Psoas muscle (tissue), 8 donors: ENCODE measurements around the gene ACTR1A. TPM values are rescaled to one million over a fixed set of nuclear protein-coding genes. Genes with fewer than 3 reads are reported as not detected.

Experiments
- ATAC-seq, 4 donors: fragments of 200-7000 bp; cut with Tn5 transposase; one replicate each; pipeline ENCODE4 v1.9.1; 2020; ENCODE audit warnings: moderate library complexity in 3 of 4, mild to moderate bottlenecking in 2 of 4
- DNase-seq, 2 donors: peaks; one replicate each; pipeline ENCODE4 v3.0.0-alpha.2; 2020
- H3K27ac ChIP-seq: fragments of 200-600 bp; one replicate; pipeline ENCODE4 v1.8.0; 2022
- H3K27me3 ChIP-seq, 3 donors: fragments of 200-600 bp in 1 of 3; one replicate each; pipeline versions ENCODE4 v1.6.1 to v1.8.0; 2013 to 2022; ENCODE audit warnings: low read length in 2 of 3, mild to moderate bottlenecking in 2 of 3, moderate library complexity in 1 of 3; ENCODE audit not compliant: insufficient read depth in 3 of 3
- H3K36me3 ChIP-seq, 2 donors: fragments of 200-600 bp in 1 of 2; one replicate each; pipeline versions ENCODE4 v1.6.1 to v1.8.0; 2013 to 2022; ENCODE audit warnings: low read depth in 1 of 2, mild to moderate bottlenecking in 1 of 2, moderate library complexity in 1 of 2; ENCODE audit not compliant: insufficient read depth in 1 of 2
- H3K4me1 ChIP-seq: fragments of 200-600 bp; one replicate; pipeline ENCODE4 v1.8.0; 2022
- H3K4me3 ChIP-seq: fragments of 200-600 bp; one replicate; pipeline ENCODE4 v1.8.0; 2022; ENCODE audit warnings: mild to moderate bottlenecking
- H3K9me3 ChIP-seq: fragments of 200-600 bp; one replicate; pipeline ENCODE4 v1.8.0; 2022
- WGBS, 3 donors: extraction: QIAGEN DNeasy Blood & Tissue Kit; methylation state at CpG; one replicate each; pipeline versions ENCODE4 v1.1.6 to v1.1.7; 2013; 5-methylcytosine and 5-hydroxymethylcytosine counted together
- intact Hi-C, 2 donors: fragments of 100-400 bp; cut with DNase I; formaldehyde crosslinking; loops; one replicate each; pipeline versions ENCODE4 v1.11.0 to v1.14.2; 2022
- polyA plus RNA-seq, 3 donors: library from polyadenylated mRNA; stranded (reverse); fragments of 200-250 nt; gene quantifications; one replicate each; pipeline ENCODE4 v1.2.3, GENCODE V29; 2013
- total RNA-seq, 4 donors: library from RNA; stranded (reverse); fragmentation: NEBNext Ultra II Directional in 2 of 4; extraction: Animal tissue kit (Norgen Biotek cat#: 25700) in 2 of 4; gene quantifications; one replicate each; pipeline versions ENCODE4 v1.2.1 to v1.2.4, GENCODE V29; 2021 to 2023
- TF ChIP-seq, protein P1 (sequence below): fragments of 200-600 bp; IDR thresholded peaks from one replicate; pipeline ENCODE4 v1.8.0; 2022; ENCODE audit warnings: antibody characterized with exemption
- donor health status: healthy with polysubstance abuse.
- donor health status: DM: no; HTN: no; CAD: no; lungs with moderate emphysema.
- donor health status: Bipolar disorder and iron deficiency.
- donor health status: healthy.
- donor health status: DM: yes; HTN: yes; CAD: no.
- donor health status: DM: no; HTN: no; CAD: no.
- donor health status: DM: no; HTN: no; CAD: no.
- donor health status: DM: yes; HTN: yes; CAD: no.

The ACTR1A gene
- total and polyA plus RNA-seq, 7 donors: 76.2 to 188 (median 128) TPM

DNA sequence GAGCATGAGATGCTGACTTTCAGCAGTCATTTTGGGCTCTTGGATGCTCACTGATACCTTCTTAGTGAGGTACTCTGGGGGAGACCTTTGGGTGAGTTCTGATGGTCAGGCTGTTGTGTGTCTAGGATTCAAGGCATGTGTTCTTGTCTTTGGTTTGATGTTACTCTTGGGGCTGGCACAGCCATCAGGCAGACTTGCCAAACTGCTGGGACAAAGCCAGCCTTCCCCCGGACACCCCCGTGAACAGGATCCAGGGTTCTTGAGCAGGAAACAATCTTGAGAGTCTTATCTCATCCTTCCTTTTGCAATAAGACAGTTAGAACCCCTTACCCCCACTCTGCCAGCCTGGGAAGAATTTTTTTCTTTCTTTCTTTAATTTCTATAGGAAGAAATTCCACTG lies 43.5 kb upstream of the ACTR1A start:
- H3K27me3 ChIP-seq: no peaks in the 10 kb centered on the region
- 3 to 17% (median 11%) methylated on average over 2 of the region's 2 CpGs for WGBS, 3 donors
- intact Hi-C loops: no loop called here
- H3K4me1 ChIP-seq: peaks cover 18% of the 10 kb centered on the region
- peaks cover 0 to 11% of the 10 kb centered on the region in 2 donors for H3K36me3 ChIP-seq
- TF ChIP-seq, protein P1, sequence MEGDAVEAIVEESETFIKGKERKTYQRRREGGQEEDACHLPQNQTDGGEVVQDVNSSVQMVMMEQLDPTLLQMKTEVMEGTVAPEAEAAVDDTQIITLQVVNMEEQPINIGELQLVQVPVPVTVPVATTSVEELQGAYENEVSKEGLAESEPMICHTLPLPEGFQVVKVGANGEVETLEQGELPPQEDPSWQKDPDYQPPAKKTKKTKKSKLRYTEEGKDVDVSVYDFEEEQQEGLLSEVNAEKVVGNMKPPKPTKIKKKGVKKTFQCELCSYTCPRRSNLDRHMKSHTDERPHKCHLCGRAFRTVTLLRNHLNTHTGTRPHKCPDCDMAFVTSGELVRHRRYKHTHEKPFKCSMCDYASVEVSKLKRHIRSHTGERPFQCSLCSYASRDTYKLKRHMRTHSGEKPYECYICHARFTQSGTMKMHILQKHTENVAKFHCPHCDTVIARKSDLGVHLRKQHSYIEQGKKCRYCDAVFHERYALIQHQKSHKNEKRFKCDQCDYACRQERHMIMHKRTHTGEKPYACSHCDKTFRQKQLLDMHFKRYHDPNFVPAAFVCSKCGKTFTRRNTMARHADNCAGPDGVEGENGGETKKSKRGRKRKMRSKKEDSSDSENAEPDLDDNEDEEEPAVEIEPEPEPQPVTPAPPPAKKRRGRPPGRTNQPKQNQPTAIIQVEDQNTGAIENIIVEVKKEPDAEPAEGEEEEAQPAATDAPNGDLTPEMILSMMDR: no peak
- H3K9me3 ChIP-seq: no peaks in the 10 kb centered on the region
- ATAC-seq (no peak), DNase-seq (no peak)
- no peak overlapping the region for H3K4me3 ChIP-seq
- H3K27ac ChIP-seq: no peak overlapping the region

DNA sequence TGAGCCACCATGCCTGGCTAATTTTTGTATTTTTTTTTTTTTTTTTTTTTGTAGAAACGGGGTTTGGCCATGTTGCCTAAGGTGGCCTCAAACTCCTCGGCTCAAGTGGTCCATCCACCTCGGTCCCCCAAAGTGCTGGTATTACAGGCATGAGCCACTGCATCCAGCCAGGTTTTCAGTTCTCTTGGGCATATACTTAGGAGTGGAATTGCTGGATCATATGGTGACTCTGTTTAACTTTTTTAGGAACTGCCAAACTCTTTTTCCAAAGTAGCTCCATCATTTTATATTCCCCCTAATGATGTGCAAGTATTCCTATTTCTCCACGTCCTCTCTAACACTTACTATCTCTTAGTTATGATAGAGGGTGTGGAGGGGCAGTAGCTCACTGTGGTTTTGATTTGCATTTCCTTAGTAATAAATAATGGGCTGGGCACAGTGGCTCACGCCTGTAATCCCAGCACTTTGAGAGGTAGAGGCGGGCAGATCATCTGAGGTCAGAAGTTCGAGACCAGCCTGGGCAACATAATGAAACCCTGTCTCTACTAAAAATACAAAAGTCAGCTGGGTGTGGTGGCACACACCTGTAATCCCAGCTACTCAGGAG lies 42.9 kb upstream of the ACTR1A start:
- WGBS, 3 donors: 93 to 94% (median 93%) methylated on average over 7 of the region's 7 CpGs
- no peaks in the 10 kb centered on the region for H3K9me3 ChIP-seq
- ATAC-seq (no peak), DNase-seq (no peak)
- intact Hi-C loops: no loop called here
- TF ChIP-seq, protein P1: no peak
- peaks cover 0 to 6% of the 10 kb centered on the region in 2 donors for H3K36me3 ChIP-seq
- peaks cover 18% of the 10 kb centered on the region for H3K4me1 ChIP-seq
- H3K4me3 ChIP-seq: no peak overlapping the region
- no peak overlapping the region for H3K27ac ChIP-seq
- no peaks in the 10 kb centered on the region for H3K27me3 ChIP-seq

DNA sequence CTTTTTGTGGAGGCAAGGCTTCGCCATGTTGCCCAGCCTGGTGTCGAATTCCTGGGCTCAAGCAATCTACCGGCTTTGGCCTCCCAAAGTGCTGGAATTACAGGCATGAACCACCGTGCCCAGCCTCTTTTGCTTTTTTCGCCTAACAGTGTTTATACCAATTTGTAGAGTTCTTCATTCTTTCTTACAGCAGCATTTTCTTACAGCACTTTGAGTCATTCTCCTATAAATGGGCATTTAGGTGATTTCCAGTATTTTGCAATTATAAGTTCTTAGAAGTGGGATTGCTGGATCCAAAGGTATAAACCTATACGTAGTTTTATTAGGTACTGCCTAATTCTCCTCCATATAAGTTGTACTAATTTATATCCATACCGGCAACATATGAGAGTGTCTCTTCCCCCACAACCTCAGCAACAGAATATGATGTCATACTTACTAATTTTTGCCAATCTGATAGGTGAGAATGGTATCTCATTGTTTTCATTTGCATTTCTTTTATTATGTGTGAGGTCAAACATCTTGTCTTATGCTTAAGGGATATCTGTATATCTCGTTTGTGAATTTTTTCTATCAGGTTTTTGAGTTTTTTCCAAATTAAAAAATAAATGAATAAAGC lies 40.4 kb upstream of the ACTR1A start:
- Histone ChIP-seq H3K36me3 (no peaks in the 10 kb centered on the region), H3K4me1 (peaks cover 10% of the 10 kb centered on the region), H3K9me3 (no peaks in the 10 kb centered on the region), H3K4me3 (no peak overlapping the region), H3K27me3 (no peaks in the 10 kb centered on the region), H3K27ac (no peak overlapping the region)
- WGBS, 3 donors: 69 to 85% (median 84%) methylated on average over 8 of the region's 8 CpGs
- intact Hi-C loops: no loop called here
- TF ChIP-seq, protein P1: no peak
- DNase-seq (no peak), ATAC-seq (no peak)

DNA sequence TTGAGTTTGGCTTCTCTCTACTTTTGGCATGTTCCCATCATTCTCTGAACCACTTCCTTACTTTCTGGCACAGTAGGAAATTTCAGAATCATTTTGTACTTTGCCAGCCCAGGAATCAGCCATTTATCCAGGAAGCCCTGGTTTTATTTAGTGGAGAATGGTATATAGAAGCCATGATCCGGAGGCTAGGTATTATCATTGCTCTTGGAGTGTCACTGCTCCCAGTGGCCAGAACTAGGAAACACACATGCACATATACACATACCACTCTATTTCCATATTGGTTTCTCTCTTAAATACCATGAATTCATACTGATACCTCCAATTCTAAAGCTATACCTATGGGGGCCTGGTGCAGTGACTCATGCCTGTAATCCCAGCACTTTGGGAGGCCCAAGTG lies 37.5 kb upstream of the ACTR1A start:
- Histone ChIP-seq H3K9me3 (no peaks in the 10 kb centered on the region), H3K27me3 (no peaks in the 10 kb centered on the region), H3K4me1 (no peaks in the 10 kb centered on the region), H3K4me3 (no peak overlapping the region), H3K27ac (no peak overlapping the region), H3K36me3 (no peaks in the 10 kb centered on the region)
- WGBS, 3 donors: 68 to 92% (median 72%) methylated on average over 1 of the region's 1 CpG
- intact Hi-C loops: no loop called here
- DNase-seq (no peak), ATAC-seq (peak in 3 of 4 donors; percentile 50 to 64 (median 62))
- TF ChIP-seq, protein P1: peak; percentile 28

DNA sequence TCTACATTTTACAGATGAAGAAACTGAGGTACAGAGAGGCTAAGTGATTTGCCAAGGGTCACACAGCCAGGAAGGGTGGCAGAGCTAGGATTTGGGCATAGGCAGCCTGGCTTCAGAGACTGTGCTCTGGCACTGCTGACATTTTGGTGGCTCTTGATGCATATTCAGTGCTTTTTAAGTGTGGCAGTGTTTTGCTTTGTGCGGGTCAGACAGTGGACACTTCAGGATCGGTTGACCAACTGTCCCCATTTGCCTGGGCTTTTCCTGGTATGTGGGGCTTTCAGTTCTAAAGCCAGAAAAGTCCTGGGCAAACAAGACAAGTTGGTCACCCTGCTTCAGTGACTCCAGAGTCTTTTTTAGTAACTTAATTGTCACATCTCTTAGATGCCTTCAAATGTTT lies 36.3 kb upstream of the ACTR1A start:
- TF ChIP-seq, protein P1: no peak
- no peak for DNase-seq

More for the DNA sequence above, 36.3 kb upstream of the ACTR1A start:
- no peaks in the 10 kb centered on the region for H3K27me3 ChIP-seq
- intact Hi-C loops: no loop called here
- H3K4me1 ChIP-seq: no peaks in the 10 kb centered on the region
- H3K4me3 ChIP-seq: no peak overlapping the region
- ATAC-seq: no peak
- H3K36me3 ChIP-seq: no peaks in the 10 kb centered on the region
- H3K9me3 ChIP-seq: no peaks in the 10 kb centered on the region
- WGBS, 3 donors: 30 to 55% (median 41%) methylated on average over 2 of the region's 2 CpGs
- H3K27ac ChIP-seq: no peak overlapping the region
